AG04450 (cell line): ENCODE data around the gene TARBP2. TPM values are rescaled to one million over a fixed set of nuclear protein-coding genes. Genes with fewer than 3 reads are reported as not detected.

Experiments used
- CTCF ChIA-PET: fragments of 300-600, 350-600 bp; formaldehyde crosslinking; extraction: SDS; loops from one replicate; lab custom pipeline; 2022; ENCODE audit warnings: antibody characterized with exemption, inconsistent platforms; lab: Charles Lee
- POLR2A ChIA-PET: fragments of 350-600 bp; formaldehyde crosslinking; extraction: SDS; loops from one replicate; lab custom pipeline; 2021; ENCODE audit warnings: antibody characterized with exemption, inconsistent platforms; lab: Yijun Ruan, JAX
- DNase-seq: peaks from one replicate; pipeline ENCODE4 v3.0.0-alpha.2; 2011; ENCODE audit warnings: low read depth, low spot score
- H3K27ac ChIP-seq: one replicate; pipeline ENCODE4 v1.5.1; 2012; ENCODE audit warnings: low read depth, low read length, control low read depth
- H3K27me3 ChIP-seq: one replicate; pipeline ENCODE4 v1.6.0; 2012; ENCODE audit warnings: low read length; ENCODE audit not compliant: control insufficient read depth, insufficient read depth
- H3K4me3 ChIP-seq: 2 replicates; pipeline ENCODE4 v1.5.1; 2011; ENCODE audit warnings: mild to moderate bottlenecking, low read depth, low read length, control low read depth
- H3K9me3 ChIP-seq: 2 replicates; pipeline ENCODE4 v1.5.1; 2012; ENCODE audit warnings: low read length; ENCODE audit not compliant: control insufficient read depth, insufficient read depth
- CTCF ChIP-seq: IDR thresholded peaks from 2 replicates; pipeline ENCODE4 v1.5.1; 2011; ENCODE audit warnings: low read depth, low read length, control low read depth, inconsistent platforms
- polyA plus RNA-seq: library from polyadenylated mRNA; depleted of rRNA; stranded (reverse); fragments of >200 nt; gene quantifications from 2 replicates; pipeline ENCODE4 v1.2.3, GENCODE V29; 2011

The TARBP2 gene
- polyA plus RNA-seq, 1 experiment: 25.0 TPM

GRCh38 chr12:53524476-53524875, 23.4 kb downstream of the TARBP2 start:
- no peak for DNase-seq
- no peak for TF ChIP-seq CTCF
- Histone ChIP-seq H3K27me3 (no peaks in the 10 kb centered on the region), H3K9me3 (no peaks in the 10 kb centered on the region), H3K27ac (no peak overlapping the region), H3K4me3 (no peak overlapping the region)
- CTCF ChIA-PET: interaction anchor here (0.6 kb wide), 1 partner anchor 14 kb away, joined by 3 read pairs; no protein-coding TSS in a partner anchor
- POLR2A ChIA-PET: no interaction called here

DNA sequence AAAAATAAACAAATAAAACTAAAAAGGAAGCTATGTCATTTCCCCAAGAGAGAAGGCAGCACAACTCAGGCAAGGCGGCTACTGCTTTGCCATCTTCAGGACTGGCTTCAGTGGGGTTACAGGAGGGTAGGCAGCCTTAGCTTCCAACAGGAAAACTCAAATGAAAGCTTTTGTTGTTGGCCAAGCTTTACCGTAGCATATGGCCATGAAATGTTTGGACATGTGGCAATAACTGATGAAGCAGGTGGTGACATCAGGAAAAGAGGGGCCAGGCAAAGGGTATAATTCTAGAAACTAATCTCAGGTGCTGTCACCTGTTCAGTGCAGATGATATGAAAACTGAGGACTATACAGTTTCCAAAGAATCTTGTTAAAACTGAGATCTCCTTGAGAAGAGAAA, 29.0 kb downstream of the TARBP2 start:
- CTCF ChIA-PET: interaction anchor here (1.0 to 2.0 kb wide), 2 partner anchors 13 to 146 kb away, joined by 3 to 12 read pairs; partner anchors contain the start of gene ATP5MC2

DNA sequence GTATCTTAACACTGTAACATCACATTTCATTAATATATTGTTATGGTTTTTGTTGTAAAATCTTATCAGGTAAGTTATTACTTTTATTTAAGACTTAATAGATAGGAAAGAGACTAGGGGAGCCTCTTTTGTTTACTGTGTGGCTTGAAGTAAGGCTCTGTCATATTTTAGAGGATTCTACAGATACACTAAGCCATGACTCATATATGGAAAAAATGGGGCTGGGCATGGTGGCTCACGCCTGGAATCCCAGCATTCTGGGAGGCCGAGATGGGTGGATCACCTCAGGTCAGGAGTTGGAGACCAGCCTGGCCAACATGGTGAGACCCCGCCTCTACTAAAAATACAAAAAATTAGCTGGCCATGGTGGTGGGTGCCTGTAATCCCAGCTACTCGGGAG, 29.8 kb downstream of the TARBP2 start:
- Histone ChIP-seq H3K27ac (no peak overlapping the region), H3K27me3 (no peaks in the 10 kb centered on the region), H3K4me3 (no peak overlapping the region), H3K9me3 (no peaks in the 10 kb centered on the region)
- POLR2A ChIA-PET: no interaction called here
- TF ChIP-seq CTCF: no peak
- DNase-seq: no peak
- CTCF ChIA-PET: interaction anchor here (1.8 kb wide), 1 partner anchor 13 kb away, joined by 6 read pairs; no protein-coding TSS in a partner anchor

More for the DNA sequence above, 29.0 kb downstream of the TARBP2 start:
- Histone ChIP-seq H3K4me3 (no peak overlapping the region), H3K27me3 (no peaks in the 10 kb centered on the region), H3K27ac (no peak overlapping the region), H3K9me3 (no peaks in the 10 kb centered on the region)
- no peak for TF ChIP-seq CTCF
- POLR2A ChIA-PET: no interaction called here
- DNase-seq: no peak

DNA sequence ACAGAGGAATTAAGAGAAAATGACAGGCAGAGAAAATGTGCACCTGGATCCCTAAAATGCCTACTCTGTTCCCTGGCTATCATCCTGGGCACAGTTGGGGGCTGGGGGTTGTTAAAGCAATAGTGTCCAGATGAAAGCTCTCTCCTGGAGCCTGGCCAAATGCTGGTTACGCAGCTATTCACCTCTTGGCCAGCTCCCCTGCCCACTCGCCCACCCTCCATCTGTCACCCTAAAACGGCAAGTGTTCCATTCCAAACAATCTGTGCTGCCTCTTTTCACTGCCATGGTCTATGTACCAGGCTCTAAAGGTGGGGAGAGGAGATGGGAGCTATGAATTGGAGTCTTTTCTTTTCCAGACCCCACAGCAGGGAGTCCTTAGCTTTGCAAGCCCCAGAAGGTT, 30.9 kb downstream of the TARBP2 start:
- TF ChIP-seq CTCF: no peak
- ChIA-PET POLR2A (no interaction called here), CTCF (interaction anchor here (0.8 to 1.8 kb wide), 3 partner anchors 12 to 214 kb away, joined by 3 to 6 read pairs (median 3); no protein-coding TSS in a partner anchor)
- Histone ChIP-seq H3K27me3 (no peaks in the 10 kb centered on the region), H3K9me3 (no peaks in the 10 kb centered on the region), H3K4me3 (no peak overlapping the region), H3K27ac (no peak overlapping the region)
- no peak for DNase-seq

- no peak overlapping the region for H3K4me3 ChIP-seq
- H3K27ac ChIP-seq: no peak overlapping the region
- no peak for TF ChIP-seq CTCF
- no peaks in the 10 kb centered on the region for H3K9me3 ChIP-seq
- ChIA-PET POLR2A (interaction anchor here (0.6 kb wide), 1 partner anchor 187 kb away, joined by 3 read pairs; no protein-coding TSS in a partner anchor), CTCF (interaction anchor here (0.8 to 1.8 kb wide), 3 partner anchors 11 to 214 kb away, joined by 3 to 6 read pairs (median 3); partner anchors contain the start of gene ATP5MC2)
- no peaks in the 10 kb centered on the region for H3K27me3 ChIP-seq
- no peak for DNase-seq
Measured at GRCh38 chr12:53532524-53533445, 31.7 kb downstream of the TARBP2 start.
